ENCODE data around the gene APBB1IP. TPM values are rescaled to one million over a fixed set of nuclear protein-coding genes. Genes with fewer than 3 reads are reported as not detected.
A peak's percentile ranks its signal among the peaks of the same experiment; 100 is the strongest.
"Not testable (repeated sequence)": the region's sequence is repeated elsewhere in the genome, so short reads cannot be mapped to it uniquely, and the experiment has no call there.

The APBB1IP gene
- polyA plus RNA-seq, 3 donors: 24.6 to 78.7 (median 45.4) TPM

DNA sequence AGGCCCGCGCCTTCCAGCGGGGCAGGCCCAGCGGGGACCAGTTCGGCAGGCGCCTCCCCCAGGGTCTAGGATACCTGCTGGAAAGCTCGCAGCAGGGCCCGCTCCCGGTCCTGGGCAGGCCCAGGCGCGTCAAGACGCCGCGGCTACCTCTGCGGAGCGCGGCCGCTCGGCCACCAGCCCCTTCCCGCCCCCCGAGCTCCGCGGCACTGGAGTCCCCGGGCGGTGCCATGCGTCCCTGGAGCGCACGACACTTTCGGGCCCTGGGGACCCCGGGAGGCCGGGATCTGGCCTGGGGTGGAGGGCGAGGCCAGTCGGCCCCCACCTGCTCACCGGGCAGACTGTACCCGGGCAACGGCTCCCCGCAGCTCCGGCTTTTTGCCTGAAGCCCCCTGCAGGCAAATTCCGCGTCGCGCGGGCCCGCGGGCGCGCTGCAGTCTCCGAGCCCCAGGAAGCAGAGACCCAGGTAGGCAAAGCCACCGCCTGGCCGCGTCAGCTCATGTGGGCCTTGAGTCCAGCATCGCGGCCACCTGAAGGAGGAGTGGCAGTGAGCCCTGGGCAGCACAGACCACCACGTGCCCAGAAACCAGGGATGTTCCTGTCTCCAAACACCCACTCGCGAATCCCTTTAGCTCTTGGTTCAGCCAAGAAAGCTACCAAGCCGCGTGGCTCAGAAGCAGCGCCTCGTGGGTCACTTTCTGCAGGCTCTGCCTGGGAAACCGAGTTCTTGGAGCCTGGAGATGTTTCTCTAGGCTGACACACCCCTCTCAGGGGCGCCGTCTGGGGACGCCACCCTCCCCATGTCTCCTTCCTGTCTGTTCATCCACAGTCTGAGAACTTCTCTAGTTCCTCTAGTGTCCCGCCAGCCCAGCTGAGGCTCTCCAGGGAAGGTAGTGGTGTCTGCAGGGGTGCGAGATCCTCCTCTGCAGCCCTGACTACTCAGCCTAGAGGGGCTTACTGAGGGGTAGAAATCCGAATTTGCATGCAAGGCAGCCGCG lies 46.1 kb upstream of the APBB1IP start:
- no peaks in the 10 kb centered on the region for H4K20me1 ChIP-seq (ENCODE audit: insufficient read depth, low read length)
- TF ChIP-seq, protein P1, sequence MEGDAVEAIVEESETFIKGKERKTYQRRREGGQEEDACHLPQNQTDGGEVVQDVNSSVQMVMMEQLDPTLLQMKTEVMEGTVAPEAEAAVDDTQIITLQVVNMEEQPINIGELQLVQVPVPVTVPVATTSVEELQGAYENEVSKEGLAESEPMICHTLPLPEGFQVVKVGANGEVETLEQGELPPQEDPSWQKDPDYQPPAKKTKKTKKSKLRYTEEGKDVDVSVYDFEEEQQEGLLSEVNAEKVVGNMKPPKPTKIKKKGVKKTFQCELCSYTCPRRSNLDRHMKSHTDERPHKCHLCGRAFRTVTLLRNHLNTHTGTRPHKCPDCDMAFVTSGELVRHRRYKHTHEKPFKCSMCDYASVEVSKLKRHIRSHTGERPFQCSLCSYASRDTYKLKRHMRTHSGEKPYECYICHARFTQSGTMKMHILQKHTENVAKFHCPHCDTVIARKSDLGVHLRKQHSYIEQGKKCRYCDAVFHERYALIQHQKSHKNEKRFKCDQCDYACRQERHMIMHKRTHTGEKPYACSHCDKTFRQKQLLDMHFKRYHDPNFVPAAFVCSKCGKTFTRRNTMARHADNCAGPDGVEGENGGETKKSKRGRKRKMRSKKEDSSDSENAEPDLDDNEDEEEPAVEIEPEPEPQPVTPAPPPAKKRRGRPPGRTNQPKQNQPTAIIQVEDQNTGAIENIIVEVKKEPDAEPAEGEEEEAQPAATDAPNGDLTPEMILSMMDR (IDR thresholded peaks at IDR 0.05): no peak
- peak overlapping the region; percentile 55 for H3K9ac ChIP-seq (ENCODE audit: insufficient read depth, low read length, poor library complexity, severe bottlenecking)
- 8% methylated on average over 61 of the region's 69 CpGs for WGBS (ENCODE audit: insufficient coverage)
- intact Hi-C loops (cut with micrococcal nuclease): loop anchor here in 1 of 2 donors (10.0 kb wide), 1 partner anchor 47 kb away; no protein-coding TSS in a partner anchor
- H3K4me1 ChIP-seq (ENCODE audit: control insufficient read depth in 1 of 2, insufficient read depth in 2 of 2, low read length in 2 of 2): peaks cover 31% of the 10 kb centered on the region in 2 donors
- Mint-ChIP-seq H3K36me3 (peaks cover 0 to 3% of the 10 kb centered on the region in 2 donors), H3K4me1 (peaks cover 35% of the 10 kb centered on the region), H3K27me3 (ENCODE audit: low read depth in 3 of 3) (peaks cover 2 to 6% (median 3%) of the 10 kb centered on the region in 3 donors), H3K27ac (peak overlapping the region in 5 of 7 donors; percentile 46 to 65 (median 64)), H3K4me3 (peak overlapping the region; percentile 74 to 89), H3K9me3 (peaks cover 0 to 3% (median 2%) of the 10 kb centered on the region in 7 donors)
- no peaks in the 10 kb centered on the region for H3K79me2 ChIP-seq (ENCODE audit: insufficient read depth, low read length)
- H3K4me2 ChIP-seq (replicated peaks; ENCODE audit: extremely low read depth, low read length, poor library complexity, severe bottlenecking): peak overlapping the region; percentile 96
- H3K27me3 ChIP-seq (ENCODE audit: control insufficient read depth in 2 of 2, insufficient read depth in 2 of 2, low read length in 2 of 2): no peaks in the 10 kb centered on the region
- peak; percentile 41 to 83 (median 56) for DNase-seq
- H3K9me3 ChIP-seq (replicated peaks in 1 of 2; ENCODE audit: control insufficient read depth in 1 of 2, insufficient read depth in 1 of 2, low read length in 2 of 2): no peaks in the 10 kb centered on the region
- H3K36me3 ChIP-seq (replicated peaks in 1 of 2; ENCODE audit: control insufficient read depth in 1 of 2, insufficient read depth in 2 of 2, low read length in 2 of 2): no peaks in the 10 kb centered on the region
- peak overlapping the region; percentile 97 for H2AFZ ChIP-seq (ENCODE audit: insufficient read depth, low read depth, low read length, poor library complexity, severe bottlenecking)
- peak overlapping the region; percentile 38 to 78 (median 55) for H3K4me3 ChIP-seq (replicated peaks in 1 of 3; ENCODE audit: low read depth in 2 of 3, low read length in 3 of 3)
- H3K27ac ChIP-seq (ENCODE audit: low read depth in 1 of 2, low read length in 2 of 2): peak overlapping the region in 1 of 2 donors; percentile 44

DNA sequence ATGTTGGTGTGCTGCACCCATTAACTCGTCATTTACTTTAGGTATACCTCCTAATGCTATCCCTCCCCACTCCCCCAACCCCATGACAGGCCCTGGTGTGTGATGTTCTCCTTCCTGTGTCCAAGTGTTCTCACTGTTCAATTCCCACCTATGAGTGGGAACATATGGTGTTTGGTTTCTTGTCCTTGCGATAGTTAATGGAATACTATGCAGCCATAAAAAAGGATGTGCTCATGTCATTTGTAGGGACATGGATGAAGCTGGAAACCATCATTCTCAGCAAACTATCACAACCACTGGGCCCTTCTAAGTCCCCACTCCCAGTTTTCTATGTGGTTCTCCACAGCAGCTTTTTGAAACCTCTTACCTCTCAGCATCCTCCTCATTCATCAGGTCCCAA lies 39.8 kb upstream of the APBB1IP start:
- H3K27me3 ChIP-seq (ENCODE audit: control insufficient read depth in 2 of 2, insufficient read depth in 2 of 2, low read length in 2 of 2); H3K4me1 Mint-ChIP-seq; H3K4me2 ChIP-seq (replicated peaks; ENCODE audit: extremely low read depth, low read length, poor library complexity, severe bottlenecking); DNase-seq; H3K79me2 ChIP-seq (ENCODE audit: insufficient read depth, low read length); H3K9me3 Mint-ChIP-seq; H3K27ac ChIP-seq (ENCODE audit: low read depth in 1 of 2, low read length in 2 of 2); H2AFZ ChIP-seq (ENCODE audit: insufficient read depth, low read depth, low read length, poor library complexity, severe bottlenecking); H3K27ac Mint-ChIP-seq; H3K4me3 Mint-ChIP-seq; H3K4me1 ChIP-seq (ENCODE audit: control insufficient read depth in 1 of 2, insufficient read depth in 2 of 2, low read length in 2 of 2); H4K20me1 ChIP-seq (ENCODE audit: insufficient read depth, low read length); H3K27me3 Mint-ChIP-seq (ENCODE audit: low read depth in 3 of 3); H3K36me3 ChIP-seq (replicated peaks in 1 of 2; ENCODE audit: control insufficient read depth in 1 of 2, insufficient read depth in 2 of 2, low read length in 2 of 2); H3K9me3 ChIP-seq (replicated peaks in 1 of 2; ENCODE audit: control insufficient read depth in 1 of 2, insufficient read depth in 1 of 2, low read length in 2 of 2); H3K9ac ChIP-seq (ENCODE audit: insufficient read depth, low read length, poor library complexity, severe bottlenecking); H3K4me3 ChIP-seq (replicated peaks in 1 of 3; ENCODE audit: low read depth in 2 of 3, low read length in 3 of 3); H3K36me3 Mint-ChIP-seq: not testable (repeated sequence)
- WGBS (ENCODE audit: insufficient coverage): no CpG with 5 or more reads among the region's 2 CpGs
- intact Hi-C loops (cut with micrococcal nuclease): loop anchor here in 1 of 2 donors (10.0 kb wide), 1 partner anchor 54 kb away; no protein-coding TSS in a partner anchor

All from CD14-positive monocyte (primary cell).